Loucy (cell line): ENCODE results near the gene ZBTB20.

Source experiments
- H2AFZ ChIP-seq: fragments of 200-600 bp; sonication (generic); 2 replicates; pipeline ENCODE4 v1.6.0; 2016; ENCODE audit warnings: antibody characterized with exemption, mild to moderate bottlenecking, low read length, moderate library complexity
- H3F3A ChIP-seq: fragments of 200-600 bp; 2 replicates; pipeline ENCODE4 v1.6.0; 2016; ENCODE audit warnings: antibody characterized with exemption, low read depth, mild to moderate bottlenecking
- H3K27me3 ChIP-seq: fragments of 200-600 bp; sonication (generic); 2 replicates; pipeline ENCODE4 v1.6.1; 2014; ENCODE audit warnings: low read length, mild to moderate bottlenecking; ENCODE audit not compliant: insufficient read depth, poor library complexity, severe bottlenecking
- H3K36me3 ChIP-seq: fragments of 200-600 bp; sonication (generic); 2 replicates; pipeline ENCODE4 v1.6.1; 2016; ENCODE audit warnings: low read length; ENCODE audit not compliant: insufficient read depth
- H3K4me1 ChIP-seq: fragments of 200-600 bp; sonication (generic); 2 replicates; pipeline ENCODE4 v1.5.1; 2014; ENCODE audit warnings: low read length, mild to moderate bottlenecking; ENCODE audit not compliant: insufficient read depth, poor library complexity, severe bottlenecking
- H3K4me2 ChIP-seq: fragments of 200-600 bp; sonication (generic); 2 replicates; pipeline ENCODE4 v1.6.0; 2014; ENCODE audit warnings: antibody characterized with exemption, low read length, low read depth, mild to moderate bottlenecking; ENCODE audit not compliant: poor library complexity, severe bottlenecking
- H3K4me3 ChIP-seq: fragments of 200-600 bp; sonication (generic); 2 replicates; pipeline ENCODE4 v1.5.1; 2014; ENCODE audit warnings: low read length, mild to moderate bottlenecking, mixed read lengths; ENCODE audit not compliant: poor library complexity, severe bottlenecking
- H3K79me2 ChIP-seq: fragments of 200-600 bp; sonication (generic); 2 replicates; pipeline ENCODE4 v1.6.1; 2014; ENCODE audit warnings: low read length; ENCODE audit not compliant: insufficient read depth
- H3K9ac ChIP-seq: fragments of 200-600 bp; sonication (generic); 2 replicates; pipeline ENCODE4 v1.6.0; 2014; ENCODE audit warnings: mild to moderate bottlenecking, low read depth, low read length, moderate library complexity; ENCODE audit not compliant: poor library complexity, severe bottlenecking
- H3K9me2 ChIP-seq: fragments of 200-600 bp; sonication (generic); replicated peaks from 2 replicates; pipeline ENCODE4 v1.6.1; 2016; ENCODE audit warnings: low read depth, low read length, mixed read lengths
- H3K9me3 ChIP-seq: fragments of 200-600 bp; sonication (generic); 2 replicates; pipeline ENCODE4 v1.6.1; 2014; ENCODE audit warnings: mild to moderate bottlenecking, antibody characterized with exemption, low read length, low read depth; ENCODE audit not compliant: insufficient read depth
- H4K20me1 ChIP-seq: fragments of 200-600 bp; sonication (generic); 2 replicates; pipeline ENCODE4 v1.6.0; 2014; ENCODE audit warnings: antibody characterized with exemption, low read length, mild to moderate bottlenecking; ENCODE audit not compliant: insufficient read depth, poor library complexity, severe bottlenecking
- EZH2phosphoT487 ChIP-seq: fragments of 200-600 bp; IDR thresholded peaks from 2 replicates; pipeline ENCODE4 v1.6.1; 2018; ENCODE audit warnings: antibody characterized with exemption, mild to moderate bottlenecking, moderate library complexity, borderline replicate concordance
- TF ChIP-seq, protein P1 (sequence below): fragments of 200-600 bp; sonication (generic); conservative IDR thresholded peaks from 2 replicates; pipeline ENCODE4 v1.5.1; 2014; ENCODE audit warnings: mild to moderate bottlenecking, antibody characterized with exemption, low read length

Gene ZBTB20

DNA sequence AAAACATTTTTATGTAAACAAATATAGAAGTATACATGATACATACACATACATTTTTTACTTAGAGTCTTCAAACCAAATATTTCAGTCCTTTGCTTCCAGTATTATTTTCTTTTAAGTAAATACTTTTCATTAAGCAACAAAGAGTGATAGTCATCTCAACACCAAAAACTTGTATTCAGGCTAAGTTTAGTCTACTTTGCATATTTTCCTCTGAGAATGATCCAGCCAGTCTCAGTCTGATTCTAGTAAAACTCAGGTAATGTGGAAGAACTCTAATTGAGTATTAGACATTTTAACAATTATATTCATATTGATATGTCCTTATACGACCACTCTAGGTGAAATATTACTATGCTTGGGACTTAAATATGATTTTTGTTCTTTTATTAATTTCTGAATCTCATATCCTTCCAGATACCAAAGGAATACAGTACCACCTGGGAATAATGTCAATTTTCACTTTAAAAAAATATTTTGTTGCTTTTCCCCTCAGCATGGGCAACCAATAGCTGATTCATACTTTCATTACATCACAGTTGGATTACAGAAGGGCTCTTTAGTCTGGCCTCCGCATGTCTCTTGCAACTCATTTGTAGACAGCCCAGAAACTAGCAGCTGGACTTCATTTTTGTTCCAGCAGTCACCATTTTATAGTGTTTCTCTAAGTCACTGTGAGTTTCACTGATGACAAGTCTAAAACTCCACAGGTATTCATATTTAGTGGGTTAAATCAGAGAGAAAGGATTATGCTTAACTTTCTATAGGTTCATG is 390.4 kb downstream of the ZBTB20 start:
- Histone ChIP-seq H3K9ac (no peak overlapping the region), H3K36me3 (no peaks in the 10 kb centered on the region), H3K79me2 (no peaks in the 10 kb centered on the region), H3K4me3 (no peak overlapping the region), H2AFZ (no peak overlapping the region), H3K9me3 (no peaks in the 10 kb centered on the region), H3K4me2 (no peak overlapping the region), H4K20me1 (no peaks in the 10 kb centered on the region), H3K4me1 (peaks cover 9% of the 10 kb centered on the region), H3K27me3 (no peaks in the 10 kb centered on the region), H3K9me2 (no peaks in the 10 kb centered on the region), H3F3A (peaks cover 3% of the 10 kb centered on the region; the same call in 1 of the 2 replicates)
- TF ChIP-seq, protein P1, sequence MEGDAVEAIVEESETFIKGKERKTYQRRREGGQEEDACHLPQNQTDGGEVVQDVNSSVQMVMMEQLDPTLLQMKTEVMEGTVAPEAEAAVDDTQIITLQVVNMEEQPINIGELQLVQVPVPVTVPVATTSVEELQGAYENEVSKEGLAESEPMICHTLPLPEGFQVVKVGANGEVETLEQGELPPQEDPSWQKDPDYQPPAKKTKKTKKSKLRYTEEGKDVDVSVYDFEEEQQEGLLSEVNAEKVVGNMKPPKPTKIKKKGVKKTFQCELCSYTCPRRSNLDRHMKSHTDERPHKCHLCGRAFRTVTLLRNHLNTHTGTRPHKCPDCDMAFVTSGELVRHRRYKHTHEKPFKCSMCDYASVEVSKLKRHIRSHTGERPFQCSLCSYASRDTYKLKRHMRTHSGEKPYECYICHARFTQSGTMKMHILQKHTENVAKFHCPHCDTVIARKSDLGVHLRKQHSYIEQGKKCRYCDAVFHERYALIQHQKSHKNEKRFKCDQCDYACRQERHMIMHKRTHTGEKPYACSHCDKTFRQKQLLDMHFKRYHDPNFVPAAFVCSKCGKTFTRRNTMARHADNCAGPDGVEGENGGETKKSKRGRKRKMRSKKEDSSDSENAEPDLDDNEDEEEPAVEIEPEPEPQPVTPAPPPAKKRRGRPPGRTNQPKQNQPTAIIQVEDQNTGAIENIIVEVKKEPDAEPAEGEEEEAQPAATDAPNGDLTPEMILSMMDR = no peak
- TF ChIP-seq EZH2phosphoT487 = no peak

DNA sequence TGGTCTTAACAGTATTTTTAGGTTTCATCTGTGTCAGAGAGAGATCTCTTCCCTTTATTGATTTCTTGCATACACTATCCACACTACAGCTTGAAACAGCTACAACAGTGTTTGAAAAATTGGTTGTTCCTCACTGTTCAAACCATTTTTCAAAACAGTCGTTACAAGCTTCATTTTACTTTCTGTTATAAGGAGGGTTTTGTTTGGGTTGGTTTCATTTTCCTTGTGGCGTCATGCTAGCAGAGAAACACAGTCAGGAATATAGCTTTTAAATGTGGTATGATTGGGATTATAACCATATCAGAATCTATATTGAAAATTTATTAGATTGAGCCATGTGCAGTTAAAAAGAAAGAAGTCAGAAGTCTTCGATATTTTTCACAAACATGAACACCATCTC is 400.6 kb downstream of the ZBTB20 start:
- no peak for TF ChIP-seq EZH2phosphoT487
- TF ChIP-seq, protein P1 = no peak
- Histone ChIP-seq H3K4me3 (peak overlapping the region; percentile 58), H3K79me2 (no peaks in the 10 kb centered on the region), H3K36me3 (no peaks in the 10 kb centered on the region), H3K4me1 (peaks cover 26% of the 10 kb centered on the region), H3F3A (0 out of 2 replicates have a peak, but pooled peaks cover 3% of the 10 kb centered on the region), H4K20me1 (no peaks in the 10 kb centered on the region), H2AFZ (0 out of 2 replicates have a peak overlapping the region, but pooled peaks have one; percentile 2), H3K9me2 (no peaks in the 10 kb centered on the region), H3K9me3 (no peaks in the 10 kb centered on the region), H3K9ac (peak overlapping the region; percentile 50), H3K4me2 (peak overlapping the region; percentile 67), H3K27me3 (no peaks in the 10 kb centered on the region)

DNA sequence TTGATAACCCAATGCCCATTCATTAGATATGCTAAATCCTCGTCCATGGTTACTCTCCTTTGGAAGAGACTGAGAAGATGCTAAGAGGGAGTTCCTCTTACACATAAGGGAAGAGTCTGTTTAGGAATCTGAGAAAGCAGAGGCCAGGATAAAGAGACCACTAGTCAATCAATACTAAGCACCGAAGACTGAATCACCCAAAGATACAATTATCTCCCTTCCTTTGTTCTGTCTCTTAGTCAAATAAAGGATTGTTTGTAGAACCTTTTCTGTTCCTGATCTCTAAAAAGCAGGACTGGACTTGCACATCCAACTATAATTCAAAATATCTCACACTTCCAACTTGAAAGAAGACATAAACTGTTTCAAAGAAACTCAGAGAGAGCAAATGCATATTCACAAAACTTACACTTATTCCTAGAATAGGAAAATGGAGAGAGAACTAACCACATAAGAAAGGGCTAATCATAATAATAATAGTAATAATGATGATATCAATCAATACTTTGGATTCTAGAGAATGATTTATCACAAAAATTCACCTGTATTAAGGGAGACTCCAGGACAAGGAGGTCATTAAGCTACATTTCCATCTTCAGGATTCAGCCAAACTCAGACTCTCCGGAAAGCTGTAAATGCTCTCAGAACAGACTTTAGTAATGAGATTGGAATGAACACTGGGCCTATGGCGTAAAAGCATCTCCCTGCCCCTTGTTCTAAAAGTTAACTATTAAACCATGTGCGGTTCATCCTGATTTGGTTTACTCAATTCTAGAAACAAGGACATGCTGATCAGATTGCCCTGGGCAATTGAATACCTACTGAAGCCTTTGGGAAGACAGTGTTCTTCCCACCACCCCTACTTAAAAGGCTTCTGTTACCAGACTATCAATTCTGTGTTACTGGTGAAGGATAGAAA is 401.5 kb downstream of the ZBTB20 start:
- Histone ChIP-seq H2AFZ (no peak overlapping the region), H3K4me2 (no peak overlapping the region)

More for the DNA sequence above, 401.5 kb downstream of the ZBTB20 start:
- Histone ChIP-seq H3K79me2 (no peaks in the 10 kb centered on the region), H3K9me2 (no peaks in the 10 kb centered on the region), H3K9ac (peak overlapping the region; percentile 50), H3K9me3 (no peaks in the 10 kb centered on the region), H3K36me3 (no peaks in the 10 kb centered on the region), H4K20me1 (no peaks in the 10 kb centered on the region), H3F3A (0 out of 2 replicates have a peak, but pooled peaks cover 3% of the 10 kb centered on the region), H3K27me3 (no peaks in the 10 kb centered on the region), H3K4me1 (peaks cover 26% of the 10 kb centered on the region), H3K4me3 (no peak overlapping the region)
- no peak for TF ChIP-seq EZH2phosphoT487
- TF ChIP-seq, protein P1 = no peak
